Fibroblast of skin of left quadriceps (primary cell): ENCODE data around the gene ZNF324.
"Not testable (repeated sequence)": the region's sequence is repeated elsewhere in the genome, so short reads cannot be mapped to it uniquely, and the experiment has no call there.

Source experiments
- DNase-seq, 2 experiments: peaks; one replicate each; pipeline ENCODE4 v3.0.0-alpha.2; 2013; ENCODE audit warnings: low read depth in 2 of 2

Gene ZNF324

GRCh38 chr19:58471736-58472135 is 4.9 kb downstream of the ZNF324 start:
- DNase-seq: no peak

GRCh38 chr19:58473775-58474174 is 6.9 kb downstream of the ZNF324 start:
- no peak for DNase-seq

- peak in 1 of 2 experiments; percentile 26 for DNase-seq
These were observed 7.6 kb downstream of the ZNF324 start for GRCh38 chr19:58474291-58474996.

GRCh38 chr19:58474997-58475713 is 8.3 kb downstream of the ZNF324 start:
- no peak for DNase-seq

GRCh38 chr19:58475714-58476497 is 9.0 kb downstream of the ZNF324 start, which contains the start of gene ZNF446:
Gene ZNF446 (plus strand): TSS chr19:58476352. CDS start chr19:58477219, 867 bp downstream.
- peak; percentile 90 to 91 for DNase-seq

- no peak for DNase-seq
These were observed 9.7 kb downstream of the ZNF324 start for GRCh38 chr19:58476498-58477015.

- DNase-seq: no peak
These were observed 10.2 kb downstream of the ZNF324 start for GRCh38 chr19:58477130-58477529.

GRCh38 chr19:58477871-58478270 is 11.0 kb downstream of the ZNF324 start:
- DNase-seq: no peak

GRCh38 chr19:58479303-58479702 is 12.4 kb downstream of the ZNF324 start:
- DNase-seq: no peak

GRCh38 chr19:58479736-58480480 is 13.0 kb downstream of the ZNF324 start:
- DNase-seq: no peak

GRCh38 chr19:58480481-58480830 is 13.6 kb downstream of the ZNF324 start:
- DNase-seq: no peak

GRCh38 chr19:58480831-58481230 is 14.0 kb downstream of the ZNF324 start:
- DNase-seq: no peak

- DNase-seq: no peak
These were observed 15.5 kb downstream of the ZNF324 start for GRCh38 chr19:58482372-58482771.

- DNase-seq: no peak
These were observed 16.9 kb downstream of the ZNF324 start for GRCh38 chr19:58483776-58484175.

- not testable (repeated sequence) for DNase-seq
These were observed 17.5 kb downstream of the ZNF324 start for GRCh38 chr19:58484349-58484748.

GRCh38 chr19:58491393-58491792 is 24.5 kb downstream of the ZNF324 start:
- DNase-seq: no peak

- DNase-seq: no peak
These were observed 25.4 kb downstream of the ZNF324 start for GRCh38 chr19:58492265-58492664.

GRCh38 chr19:58497634-58498170 is 30.8 kb downstream of the ZNF324 start:
- no peak for DNase-seq

GRCh38 chr19:58498316-58499020 is 31.6 kb downstream of the ZNF324 start:
- no peak for DNase-seq
